Effector memory CD8-positive, alpha-beta T cell (primary cell): ENCODE data around the gene CFAP47.
"Not testable (repeated sequence)": the region's sequence is repeated elsewhere in the genome, so short reads cannot be mapped to it uniquely, and the experiment has no call there.

Experiments used
- ATAC-seq: fragments of 150-1000 bp; cut with Tn5 transposase; replicated peaks from 2 replicates; pipeline ENCODE4 v1.10.0; 2021; ENCODE audit warnings: mild to moderate bottlenecking, moderate library complexity
- DNase-seq, 3 experiments: peaks; one replicate each; pipeline ENCODE4 v3.0.0; 2021
- H3K27ac Mint-ChIP-seq, 2 donors: one replicate each; pipeline ENCODE4 v1.8.0; 2022; ENCODE audit warnings: mild to moderate bottlenecking in 2 of 2, mixed read lengths in 2 of 2, moderate library complexity in 2 of 2
- H3K27me3 Mint-ChIP-seq, 2 donors: one replicate each; pipeline ENCODE4 v1.8.0; 2022; ENCODE audit warnings: mixed read lengths in 2 of 2
- H3K36me3 Mint-ChIP-seq: one replicate; pipeline ENCODE4 v1.8.0; 2022; ENCODE audit warnings: mild to moderate bottlenecking, moderate library complexity, mixed read lengths; ENCODE audit not compliant: insufficient read depth
- H3K4me1 Mint-ChIP-seq, 2 donors: one replicate each; pipeline ENCODE4 v1.8.0; 2022; ENCODE audit warnings: low read depth in 2 of 2, mixed read lengths in 2 of 2
- H3K4me3 Mint-ChIP-seq, 2 donors: one replicate each; pipeline ENCODE4 v1.8.0; 2022; ENCODE audit warnings: mild to moderate bottlenecking in 2 of 2, mixed read lengths in 2 of 2, moderate library complexity in 2 of 2
- H3K9me3 Mint-ChIP-seq, 2 donors: one replicate each; pipeline ENCODE4 v1.8.0; 2022; ENCODE audit warnings: mixed read lengths in 2 of 2

CFAP47 gene

DNA sequence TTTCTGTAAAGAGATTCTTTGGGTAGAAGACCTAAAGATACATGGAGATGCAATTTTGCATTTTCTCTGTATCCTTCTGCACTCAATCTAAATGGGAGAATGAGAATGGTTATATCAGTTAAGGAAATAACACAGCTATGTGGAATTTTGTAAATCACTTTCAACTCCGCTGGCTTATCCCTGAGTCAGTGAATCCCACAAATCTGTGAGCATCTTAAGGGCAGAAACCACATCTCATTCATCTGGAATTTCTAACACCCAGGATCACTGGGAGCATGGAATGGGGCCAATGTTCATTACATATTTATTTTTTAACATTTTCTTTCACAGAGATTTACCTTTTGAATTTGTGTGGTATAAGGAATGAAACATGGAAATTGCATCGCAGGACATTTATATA, 167.8 kb downstream of the CFAP47 start:
- ATAC-seq (no peak), DNase-seq (no peak)
- Mint-ChIP-seq H3K36me3 (no peaks in the 10 kb centered on the region), H3K9me3 (no peaks in the 10 kb centered on the region), H3K27me3 (no peaks in the 10 kb centered on the region), H3K27ac (no peak overlapping the region), H3K4me3 (no peak overlapping the region), H3K4me1 (no peaks in the 10 kb centered on the region)

DNA sequence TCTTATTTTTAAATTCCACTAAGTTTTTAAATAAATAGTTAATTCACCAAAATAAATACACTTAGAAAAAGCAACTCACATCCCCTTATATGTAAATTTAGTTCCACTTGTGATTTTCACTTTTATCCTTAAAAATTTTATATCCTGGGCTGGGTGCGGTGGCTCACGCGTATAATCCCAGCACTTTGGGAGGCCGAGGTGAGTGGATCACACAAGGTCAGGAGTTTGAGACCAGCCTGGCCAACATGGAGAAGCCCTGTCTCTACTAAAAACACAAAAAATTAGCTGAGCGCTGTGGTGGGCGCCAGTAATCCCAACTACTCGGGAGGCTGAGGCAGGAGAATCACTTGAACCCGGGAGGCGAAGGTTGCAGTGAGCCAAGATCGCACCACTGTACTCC, 169.4 kb downstream of the CFAP47 start:
- H3K27me3 Mint-ChIP-seq, ATAC-seq, H3K27ac Mint-ChIP-seq, DNase-seq, H3K9me3 Mint-ChIP-seq, H3K4me1 Mint-ChIP-seq, H3K36me3 Mint-ChIP-seq, H3K4me3 Mint-ChIP-seq: not testable (repeated sequence)

DNA sequence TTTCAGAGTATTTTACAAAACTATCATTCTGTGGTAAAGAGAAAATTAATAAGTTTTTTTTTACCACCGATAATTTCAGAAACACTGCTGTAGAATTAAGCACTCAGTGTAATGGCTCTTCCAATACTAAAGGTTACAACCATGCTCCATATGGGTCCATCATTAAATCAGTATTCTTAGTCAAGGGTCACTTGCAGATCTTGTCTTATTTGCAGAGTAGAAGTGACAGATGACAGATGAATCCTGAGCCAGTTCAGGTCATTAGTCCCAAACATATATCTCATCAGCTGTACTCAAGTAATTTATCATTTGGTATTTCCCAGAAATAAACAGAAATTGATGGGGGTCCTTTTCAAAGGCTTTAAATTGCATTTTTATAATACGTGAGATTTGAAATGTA, 182.9 kb downstream of the CFAP47 start:
- H3K9me3 Mint-ChIP-seq = no peaks in the 10 kb centered on the region
- no peak overlapping the region for H3K4me3 Mint-ChIP-seq

DNA sequence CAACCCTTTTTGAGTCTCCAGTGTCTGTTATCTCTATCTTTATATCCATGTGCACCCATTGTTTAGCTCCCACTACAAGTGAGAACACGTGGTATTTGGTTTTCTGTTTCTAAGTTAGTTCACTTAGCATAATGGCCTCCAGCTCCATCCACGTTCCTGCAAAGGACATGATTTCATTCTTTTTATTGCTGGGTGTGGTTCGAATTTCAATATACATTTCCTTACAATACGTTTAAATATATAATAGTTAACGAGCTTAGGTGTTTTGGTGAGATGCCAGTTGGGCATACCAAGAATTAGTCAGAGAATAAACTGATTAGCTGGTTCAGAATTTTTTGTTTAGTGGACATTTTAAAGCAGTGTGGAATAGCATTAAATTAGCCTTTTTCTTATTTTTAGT, 196.7 kb downstream of the CFAP47 start:
- peaks cover 3 to 10% of the 10 kb centered on the region in 2 donors for H3K9me3 Mint-ChIP-seq
- H3K36me3 Mint-ChIP-seq = no peaks in the 10 kb centered on the region
- H3K4me1 Mint-ChIP-seq = no peaks in the 10 kb centered on the region
- DNase-seq = no peak
- no peak overlapping the region for H3K27ac Mint-ChIP-seq
- H3K4me3 Mint-ChIP-seq = no peak overlapping the region
- ATAC-seq = no peak
- H3K27me3 Mint-ChIP-seq = no peaks in the 10 kb centered on the region

More for the DNA sequence above, 182.9 kb downstream of the CFAP47 start:
- no peak for DNase-seq
- no peak for ATAC-seq
- Mint-ChIP-seq H3K36me3 (no peaks in the 10 kb centered on the region), H3K27ac (no peak overlapping the region), H3K27me3 (no peaks in the 10 kb centered on the region), H3K4me1 (no peaks in the 10 kb centered on the region)

DNA sequence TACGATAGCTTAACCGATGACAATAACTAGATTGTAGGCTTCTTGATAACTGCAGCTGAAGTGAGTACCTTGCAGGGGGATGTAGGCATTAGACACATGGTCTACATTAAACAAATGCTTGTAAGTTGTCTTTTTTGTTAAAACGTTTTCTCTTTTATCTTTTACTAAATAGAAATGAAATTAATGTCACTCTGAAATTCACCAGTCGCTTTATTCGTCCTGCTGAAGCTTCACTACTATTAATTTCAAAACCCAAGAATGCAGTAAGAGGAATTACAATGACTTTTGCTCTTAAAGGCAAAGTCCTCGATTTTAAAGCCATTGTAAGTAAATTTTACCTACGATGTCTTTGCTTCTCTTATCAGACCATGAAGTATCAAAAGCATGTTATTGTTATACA, 239.7 kb downstream of the CFAP47 start:
- Mint-ChIP-seq H3K4me3 (no peak overlapping the region), H3K27me3 (no peaks in the 10 kb centered on the region), H3K27ac (no peak overlapping the region), H3K36me3 (no peaks in the 10 kb centered on the region), H3K4me1 (no peaks in the 10 kb centered on the region), H3K9me3 (no peaks in the 10 kb centered on the region)
- ATAC-seq (no peak), DNase-seq (no peak)

DNA sequence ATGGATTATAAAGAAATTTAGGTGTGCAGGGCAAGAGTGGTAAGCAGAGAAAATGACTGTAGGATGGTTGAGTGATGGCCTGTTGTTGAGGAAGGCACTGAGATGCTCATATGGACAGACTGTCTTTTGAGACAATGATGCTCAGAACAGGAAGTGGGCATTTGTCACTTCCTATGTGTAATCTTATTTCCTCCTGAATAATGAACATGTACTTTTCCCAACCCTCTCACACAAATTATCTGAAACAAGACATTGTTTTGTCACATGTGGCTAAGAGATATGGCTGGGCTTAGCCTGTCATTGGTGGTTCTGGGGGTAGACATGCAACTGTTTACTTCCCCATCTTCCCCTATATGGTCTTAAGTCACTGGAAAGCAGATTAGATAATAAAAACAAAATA, 240.5 kb downstream of the CFAP47 start:
- DNase-seq = no peak
- no peaks in the 10 kb centered on the region for H3K9me3 Mint-ChIP-seq
- H3K27me3 Mint-ChIP-seq = no peaks in the 10 kb centered on the region
- no peaks in the 10 kb centered on the region for H3K4me1 Mint-ChIP-seq
- no peak overlapping the region for H3K27ac Mint-ChIP-seq
- ATAC-seq = no peak
- no peak overlapping the region for H3K4me3 Mint-ChIP-seq
- H3K36me3 Mint-ChIP-seq = no peaks in the 10 kb centered on the region

DNA sequence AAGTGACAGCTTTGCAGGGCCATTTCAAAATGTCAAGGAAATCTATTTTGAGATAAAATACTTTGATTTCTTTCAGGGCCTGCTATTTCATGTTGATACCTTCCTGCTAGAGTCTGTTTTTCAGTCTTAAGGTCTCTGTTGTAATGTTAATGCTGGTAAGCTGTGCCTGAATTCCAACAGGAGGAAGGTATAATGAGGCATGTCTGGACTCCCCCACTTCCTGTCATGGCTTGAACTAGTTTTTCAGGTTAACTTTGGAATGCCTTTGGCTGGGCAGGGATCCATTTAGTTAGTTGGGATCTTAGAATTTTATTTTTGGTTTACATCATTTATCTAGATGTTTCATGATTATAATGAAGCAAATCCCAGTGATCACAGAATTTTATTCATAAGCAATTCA, 279.0 kb downstream of the CFAP47 start:
- Mint-ChIP-seq H3K4me1 (no peaks in the 10 kb centered on the region), H3K36me3 (no peaks in the 10 kb centered on the region), H3K27me3 (no peaks in the 10 kb centered on the region), H3K4me3 (no peak overlapping the region), H3K9me3 (peaks cover 0 to 5% of the 10 kb centered on the region in 2 donors), H3K27ac (no peak overlapping the region)
- no peak for DNase-seq
- ATAC-seq = no peak

DNA sequence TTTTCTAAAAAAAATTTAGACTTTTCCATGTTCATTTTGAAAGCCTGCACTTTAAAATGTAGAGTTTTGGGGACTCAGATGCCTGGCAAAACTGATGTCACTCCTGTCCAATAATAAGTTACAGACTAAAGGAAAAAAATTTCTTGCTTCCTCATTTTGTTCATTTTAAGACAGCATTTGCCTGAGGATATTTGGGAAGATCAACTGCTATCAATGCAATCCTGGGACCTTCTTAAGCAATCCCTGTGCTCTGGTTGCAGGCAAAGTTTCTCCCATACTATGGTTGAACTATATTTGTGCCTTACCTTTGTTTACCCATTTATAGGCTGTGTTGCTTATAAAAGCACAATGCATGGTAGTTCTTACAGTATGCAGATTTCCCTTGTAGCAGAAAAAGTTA, 280.4 kb downstream of the CFAP47 start:
- Mint-ChIP-seq H3K9me3 (peaks cover 0 to 2% of the 10 kb centered on the region in 2 donors), H3K4me3 (no peak overlapping the region), H3K4me1 (no peaks in the 10 kb centered on the region), H3K27ac (no peak overlapping the region), H3K36me3 (no peaks in the 10 kb centered on the region), H3K27me3 (no peaks in the 10 kb centered on the region)
- no peak for DNase-seq
- no peak for ATAC-seq

DNA sequence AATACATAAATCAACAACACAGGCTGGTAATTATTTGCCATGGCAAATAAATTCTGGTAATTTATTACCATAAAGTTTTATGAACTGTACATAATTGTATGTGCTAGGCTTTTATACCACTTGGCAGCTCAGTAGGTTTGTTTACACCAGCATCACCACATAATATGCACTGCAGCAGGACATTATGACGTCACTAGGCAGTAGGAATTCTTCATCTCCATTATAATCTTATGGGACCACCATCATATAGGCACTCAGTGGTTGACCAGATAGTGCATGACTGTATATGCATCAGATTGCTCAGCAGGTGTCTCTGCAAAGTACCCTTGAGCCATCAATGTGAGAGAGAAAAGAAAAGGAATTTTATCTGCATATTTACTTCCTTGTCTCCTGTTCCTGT, 295.4 kb downstream of the CFAP47 start:
- ATAC-seq = no peak
- DNase-seq = no peak
- H3K4me3 Mint-ChIP-seq = no peak overlapping the region
- H3K36me3 Mint-ChIP-seq = no peaks in the 10 kb centered on the region
- no peaks in the 10 kb centered on the region for H3K27me3 Mint-ChIP-seq
- no peaks in the 10 kb centered on the region for H3K4me1 Mint-ChIP-seq
- peaks cover 0 to 6% of the 10 kb centered on the region in 2 donors for H3K9me3 Mint-ChIP-seq
- no peak overlapping the region for H3K27ac Mint-ChIP-seq

DNA sequence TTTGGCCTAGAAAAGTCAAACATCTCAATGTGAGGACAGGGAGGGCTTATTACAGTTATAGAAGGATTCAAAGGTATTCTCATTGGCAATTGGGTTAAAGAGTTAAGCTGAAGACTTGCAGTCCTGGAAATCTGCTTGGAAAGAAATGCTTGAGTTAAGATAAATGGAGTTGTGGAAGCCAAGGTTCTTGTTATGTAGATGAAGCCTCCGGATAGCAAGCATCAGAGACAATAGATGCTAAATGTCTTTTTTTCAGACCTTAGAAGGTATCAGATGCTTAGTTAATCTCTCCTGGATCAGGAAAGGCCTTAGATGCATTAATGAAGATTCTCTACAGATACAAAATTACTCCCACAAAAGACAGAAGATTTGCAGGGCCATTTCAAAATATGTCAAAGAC, 299.3 kb downstream of the CFAP47 start:
- no peak for DNase-seq
- Mint-ChIP-seq H3K9me3 (peaks cover 0 to 6% of the 10 kb centered on the region in 2 donors), H3K27ac (no peak overlapping the region), H3K4me1 (no peaks in the 10 kb centered on the region), H3K27me3 (no peaks in the 10 kb centered on the region), H3K4me3 (no peak overlapping the region), H3K36me3 (no peaks in the 10 kb centered on the region)
- ATAC-seq = no peak

DNA sequence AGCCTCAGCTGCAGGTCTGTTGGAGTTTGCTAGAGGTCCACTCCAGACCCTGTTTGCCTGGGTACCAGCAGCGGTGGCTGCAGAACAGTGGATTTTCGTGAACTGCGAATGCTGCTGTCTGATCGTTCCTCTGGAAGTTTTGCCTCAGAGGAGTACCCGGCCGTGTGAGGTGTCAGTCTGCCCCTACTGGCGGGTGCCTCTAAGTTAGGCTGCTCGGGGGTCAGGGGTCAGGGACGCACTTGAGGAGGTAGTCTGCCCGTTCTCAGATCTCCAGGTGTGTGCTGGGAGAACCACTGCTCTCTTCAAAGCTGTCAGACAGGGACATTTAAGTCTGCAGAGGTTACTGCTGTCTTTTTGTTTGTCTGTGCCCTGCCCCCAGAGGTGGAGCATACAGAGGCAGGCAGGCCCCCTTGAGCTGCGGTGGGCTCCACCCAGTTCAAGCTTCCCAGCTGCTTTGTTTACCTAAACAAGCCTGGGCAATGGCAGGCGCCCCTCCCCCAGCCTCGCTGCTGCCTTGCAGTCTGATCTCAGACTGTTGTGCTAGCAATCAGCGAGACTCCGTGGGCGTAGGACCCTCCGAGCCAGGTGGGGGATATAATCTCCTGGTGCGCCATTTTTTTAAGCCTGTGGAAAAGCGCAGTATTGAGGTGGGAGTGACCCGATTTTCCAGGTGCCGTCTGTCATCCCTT, 315.4 kb downstream of the CFAP47 start:
- H3K27me3 Mint-ChIP-seq, H3K4me1 Mint-ChIP-seq, H3K4me3 Mint-ChIP-seq, ATAC-seq, H3K9me3 Mint-ChIP-seq, H3K36me3 Mint-ChIP-seq, DNase-seq, H3K27ac Mint-ChIP-seq: not testable (repeated sequence)

DNA sequence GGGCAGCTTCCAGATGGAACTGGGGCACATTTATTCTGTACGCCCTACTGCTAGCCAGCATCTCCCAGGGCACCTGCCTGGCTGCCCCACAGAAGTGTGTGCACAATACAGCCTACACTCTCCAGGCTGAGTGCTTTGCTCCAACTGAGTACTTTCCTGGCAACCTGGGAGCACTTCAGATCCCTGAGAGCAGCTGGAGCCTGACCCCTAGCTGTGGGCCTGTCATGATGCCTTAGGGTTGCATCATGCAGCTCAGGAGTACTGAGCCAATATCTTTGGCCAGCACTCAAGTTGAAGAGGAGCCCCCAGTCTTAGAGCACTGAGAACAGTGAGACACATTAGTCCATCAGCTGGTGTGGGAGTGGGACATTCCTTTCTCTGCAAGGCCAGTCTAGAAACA, 321.9 kb downstream of the CFAP47 start:
- DNase-seq (no peak), ATAC-seq (no peak)
- peaks cover 0 to 3% of the 10 kb centered on the region in 2 donors for H3K9me3 Mint-ChIP-seq
- no peaks in the 10 kb centered on the region for H3K4me1 Mint-ChIP-seq
- no peaks in the 10 kb centered on the region for H3K36me3 Mint-ChIP-seq
- no peak overlapping the region for H3K27ac Mint-ChIP-seq
- no peak overlapping the region for H3K4me3 Mint-ChIP-seq
- H3K27me3 Mint-ChIP-seq = no peaks in the 10 kb centered on the region

DNA sequence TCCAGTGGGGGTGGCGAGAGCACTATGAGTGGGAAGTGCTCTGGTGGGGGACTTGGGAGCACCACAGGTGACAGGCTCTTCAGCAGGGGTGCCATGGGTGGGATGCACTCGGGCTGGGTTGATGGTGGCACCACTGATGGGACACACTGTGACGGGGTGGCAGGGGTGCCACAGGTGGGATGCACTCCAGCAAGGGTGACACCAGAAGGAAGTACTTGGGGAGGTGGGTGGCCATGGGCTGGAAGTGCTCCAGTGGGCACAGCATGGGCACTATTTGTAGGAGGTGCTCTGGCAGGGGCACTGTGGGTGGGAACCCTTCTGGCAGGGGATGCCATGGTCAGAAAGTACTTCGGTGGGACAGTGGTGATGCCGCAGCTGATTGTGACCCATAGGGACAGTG, 346.6 kb downstream of the CFAP47 start:
- Mint-ChIP-seq H3K27ac (no peak overlapping the region), H3K36me3 (no peaks in the 10 kb centered on the region), H3K4me1 (no peaks in the 10 kb centered on the region), H3K4me3 (no peak overlapping the region), H3K9me3 (peaks cover 0 to 11% of the 10 kb centered on the region in 2 donors), H3K27me3 (no peaks in the 10 kb centered on the region)
- no peak for DNase-seq
- no peak for ATAC-seq

DNA sequence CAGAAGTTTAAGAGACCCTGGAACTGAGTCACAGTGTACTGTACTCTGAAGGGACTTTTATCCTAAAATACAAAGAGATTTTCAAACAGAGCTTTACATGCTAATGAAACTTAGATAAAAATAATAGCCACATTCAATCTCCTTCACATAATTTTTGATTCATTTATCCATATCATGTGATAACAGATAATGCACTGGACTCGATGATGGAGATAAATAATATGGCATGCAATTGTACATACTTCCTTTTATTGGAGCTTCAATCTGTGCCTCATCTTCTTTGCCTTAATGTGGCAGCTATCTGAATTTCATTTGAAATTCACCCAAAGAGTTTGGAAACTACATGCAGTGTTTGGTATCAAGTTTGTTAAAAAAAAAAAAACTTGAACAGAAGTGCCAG, 390.6 kb downstream of the CFAP47 start:
- H3K36me3 Mint-ChIP-seq = no peaks in the 10 kb centered on the region
- H3K4me1 Mint-ChIP-seq = no peaks in the 10 kb centered on the region
- peaks cover 2 to 7% of the 10 kb centered on the region in 2 donors for H3K9me3 Mint-ChIP-seq
- no peak overlapping the region for H3K4me3 Mint-ChIP-seq
- DNase-seq = no peak
- no peak overlapping the region for H3K27ac Mint-ChIP-seq
- no peaks in the 10 kb centered on the region for H3K27me3 Mint-ChIP-seq
- ATAC-seq = no peak

DNA sequence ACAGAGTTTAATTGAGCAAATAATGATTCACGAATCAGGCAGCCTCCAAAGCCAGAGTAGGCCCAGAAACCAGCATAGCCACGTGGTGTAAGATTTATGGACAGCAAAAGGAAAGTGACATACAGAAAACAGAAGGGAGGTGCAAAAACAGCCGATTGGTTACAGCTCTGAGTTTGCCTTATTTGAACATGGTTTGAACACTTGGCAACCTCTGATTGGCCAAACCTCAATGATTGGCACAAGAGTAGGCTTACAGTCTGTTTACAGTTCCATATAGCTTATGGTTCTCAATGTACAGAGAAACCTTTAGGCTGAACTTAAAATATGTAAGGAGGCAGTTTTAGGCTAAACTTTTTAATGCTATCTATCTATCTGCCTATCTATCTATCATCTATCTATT, 394.8 kb downstream of the CFAP47 start:
- no peak overlapping the region for H3K4me3 Mint-ChIP-seq
- H3K9me3 Mint-ChIP-seq = peaks cover 2 to 7% of the 10 kb centered on the region in 2 donors
- no peak for ATAC-seq
- no peak for DNase-seq
- no peaks in the 10 kb centered on the region for H3K27me3 Mint-ChIP-seq
- no peaks in the 10 kb centered on the region for H3K4me1 Mint-ChIP-seq
- H3K27ac Mint-ChIP-seq = no peak overlapping the region
- H3K36me3 Mint-ChIP-seq = no peaks in the 10 kb centered on the region
